NB4 (cell line): ENCODE data around the gene AFAP1.

Experiments
- MYC ChIP-seq: IDR thresholded peaks from 2 replicates; pipeline ENCODE4 v1.6.1; 2011; ENCODE audit warnings: low read depth, low read length
- POLR2A ChIP-seq: IDR thresholded peaks from 2 replicates; pipeline ENCODE4 v1.6.1; 2011; ENCODE audit warnings: mild to moderate bottlenecking; ENCODE audit not compliant: insufficient read length; ENCODE audit errors: extremely low read depth
- TF ChIP-seq, protein P1 (sequence below): IDR thresholded peaks from one replicate; pipeline ENCODE4 v1.5.1; 2012; ENCODE audit warnings: low read depth, low read length
- TF ChIP-seq, protein P2 (sequence below): IDR thresholded peaks from 2 replicates; pipeline ENCODE4 v1.6.1; 2011; ENCODE audit warnings: low read depth, low read length

DNA sequence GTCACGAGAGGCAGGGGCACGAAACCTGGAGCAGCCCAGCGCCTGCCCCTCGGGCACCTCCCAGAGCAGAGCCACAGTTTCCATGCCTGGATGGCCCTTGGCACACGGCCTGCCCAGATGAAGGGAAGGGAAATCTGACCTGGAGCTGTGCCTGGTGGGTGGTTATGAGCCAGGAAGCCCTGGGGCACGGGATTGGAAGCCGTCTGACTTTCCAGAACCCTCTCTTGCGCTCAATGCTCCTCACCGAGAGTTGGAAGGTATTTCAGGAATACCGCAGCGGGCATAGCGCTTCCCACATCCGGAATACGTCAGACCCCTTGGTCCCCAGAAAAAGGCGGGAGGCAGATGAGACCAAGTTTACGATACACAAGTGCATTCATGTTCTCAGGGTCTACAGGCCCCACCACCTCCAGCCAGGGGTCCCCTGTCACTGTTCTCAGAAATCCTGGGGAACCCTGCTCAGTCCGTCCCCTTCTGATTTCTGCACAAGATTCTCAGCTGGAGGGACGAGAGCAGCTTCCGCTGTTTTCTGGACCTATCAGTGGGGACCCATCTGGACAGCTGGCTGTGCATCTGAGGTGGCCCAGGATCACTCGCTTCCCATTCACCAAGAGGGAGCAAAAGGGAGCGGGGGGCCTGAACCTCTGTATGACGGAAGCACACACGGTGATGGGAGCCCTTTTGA, 172.9 kb downstream of the AFAP1 start:
- TF ChIP-seq, protein P1, sequence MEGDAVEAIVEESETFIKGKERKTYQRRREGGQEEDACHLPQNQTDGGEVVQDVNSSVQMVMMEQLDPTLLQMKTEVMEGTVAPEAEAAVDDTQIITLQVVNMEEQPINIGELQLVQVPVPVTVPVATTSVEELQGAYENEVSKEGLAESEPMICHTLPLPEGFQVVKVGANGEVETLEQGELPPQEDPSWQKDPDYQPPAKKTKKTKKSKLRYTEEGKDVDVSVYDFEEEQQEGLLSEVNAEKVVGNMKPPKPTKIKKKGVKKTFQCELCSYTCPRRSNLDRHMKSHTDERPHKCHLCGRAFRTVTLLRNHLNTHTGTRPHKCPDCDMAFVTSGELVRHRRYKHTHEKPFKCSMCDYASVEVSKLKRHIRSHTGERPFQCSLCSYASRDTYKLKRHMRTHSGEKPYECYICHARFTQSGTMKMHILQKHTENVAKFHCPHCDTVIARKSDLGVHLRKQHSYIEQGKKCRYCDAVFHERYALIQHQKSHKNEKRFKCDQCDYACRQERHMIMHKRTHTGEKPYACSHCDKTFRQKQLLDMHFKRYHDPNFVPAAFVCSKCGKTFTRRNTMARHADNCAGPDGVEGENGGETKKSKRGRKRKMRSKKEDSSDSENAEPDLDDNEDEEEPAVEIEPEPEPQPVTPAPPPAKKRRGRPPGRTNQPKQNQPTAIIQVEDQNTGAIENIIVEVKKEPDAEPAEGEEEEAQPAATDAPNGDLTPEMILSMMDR = no peak
- no peak for TF ChIP-seq POLR2A
- TF ChIP-seq, protein P2, sequence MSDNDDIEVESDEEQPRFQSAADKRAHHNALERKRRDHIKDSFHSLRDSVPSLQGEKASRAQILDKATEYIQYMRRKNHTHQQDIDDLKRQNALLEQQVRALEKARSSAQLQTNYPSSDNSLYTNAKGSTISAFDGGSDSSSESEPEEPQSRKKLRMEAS = no peak
- no peak for TF ChIP-seq MYC
